ENCODE measurements around the gene DNAAF1.

Gene DNAAF1

GRCh38 chr16:84138500-84138823 lies 6.6 kb upstream of the DNAAF1 start:
- no peak for DNase-seq (ENCODE audit: low read depth)
- TF ChIP-seq CTCF (conservative IDR thresholded peaks at IDR 0.05; ENCODE audit: low read length) = no peak
- no peak overlapping the region for H3K4me3 ChIP-seq (ENCODE audit: low read length)

GRCh38 chr16:84138824-84139627 lies 6.1 kb upstream of the DNAAF1 start:
- no peak for TF ChIP-seq CTCF (conservative IDR thresholded peaks at IDR 0.05; ENCODE audit: low read length)
- no peak overlapping the region for H3K4me3 ChIP-seq (ENCODE audit: low read length)
- DNase-seq (ENCODE audit: low read depth) = peak; percentile 49

- TF ChIP-seq CTCF (conservative IDR thresholded peaks at IDR 0.05; ENCODE audit: low read length) = no peak
- no peak overlapping the region for H3K4me3 ChIP-seq (ENCODE audit: low read length)
- DNase-seq (ENCODE audit: low read depth) = no peak
Observed at GRCh38 chr16:84139628-84140258, 5.4 kb upstream of the DNAAF1 start.

- no peak for TF ChIP-seq CTCF (conservative IDR thresholded peaks at IDR 0.05; ENCODE audit: low read length)
- DNase-seq (ENCODE audit: low read depth) = no peak
- H3K4me3 ChIP-seq (ENCODE audit: low read length) = no peak overlapping the region
Observed at GRCh38 chr16:84141143-84141670, 3.9 kb upstream of the DNAAF1 start.

GRCh38 chr16:84143081-84143480 lies 2.0 kb upstream of the DNAAF1 start:
- no peak for TF ChIP-seq CTCF (conservative IDR thresholded peaks at IDR 0.05; ENCODE audit: low read length)
- no peak for DNase-seq (ENCODE audit: low read depth)
- no peak overlapping the region; the same call in 1 of the 2 replicates for H3K4me3 ChIP-seq (ENCODE audit: low read length)

GRCh38 chr16:84143784-84144199 lies 1.3 kb upstream of the DNAAF1 start:
- no peak for DNase-seq (ENCODE audit: low read depth)
- TF ChIP-seq CTCF (conservative IDR thresholded peaks at IDR 0.05; ENCODE audit: low read length) = no peak

More at GRCh38 chr16:84143784-84144199, 1.3 kb upstream of the DNAAF1 start:
- H3K4me3 ChIP-seq (ENCODE audit: low read length) = peak overlapping the region; percentile 75
